Measurements from ENCODE around the gene PADI3. TPM values are rescaled to one million over a fixed set of nuclear protein-coding genes. Genes with fewer than 3 reads are reported as not detected.

Gene PADI3
- total RNA-seq, 4 donors from 2014 or later = not detected

- TF ChIP-seq CTCF (IDR thresholded peaks at IDR 0.05; ENCODE audit: low read depth) = no peak
Observed at GRCh38 chr1:17306921-17307320, 58.0 kb downstream of the PADI3 start.

- TF ChIP-seq CTCF (IDR thresholded peaks at IDR 0.05; ENCODE audit: low read depth) = no peak
Observed at GRCh38 chr1:17307329-17307728, 58.4 kb downstream of the PADI3 start.

GRCh38 chr1:17307946-17308345 lies 59.0 kb downstream of the PADI3 start, which contains the start of gene PADI4:
Gene PADI4 (plus strand): TSS chr1:17308197. CDS start chr1:17308223, 26 bp downstream.
- no peak for TF ChIP-seq CTCF (IDR thresholded peaks at IDR 0.05; ENCODE audit: low read depth)

- TF ChIP-seq CTCF (IDR thresholded peaks at IDR 0.05; ENCODE audit: low read depth) = no peak
Observed at GRCh38 chr1:17308593-17308992, 59.7 kb downstream of the PADI3 start.

- TF ChIP-seq CTCF (IDR thresholded peaks at IDR 0.05; ENCODE audit: low read depth) = no peak
Observed at GRCh38 chr1:17309426-17310067, 60.6 kb downstream of the PADI3 start.

- TF ChIP-seq CTCF (IDR thresholded peaks at IDR 0.05; ENCODE audit: low read depth) = no peak
Observed at GRCh38 chr1:17310068-17310640, 61.3 kb downstream of the PADI3 start.

GRCh38 chr1:17313530-17314309 lies 64.8 kb downstream of the PADI3 start:
- no peak for TF ChIP-seq CTCF (IDR thresholded peaks at IDR 0.05; ENCODE audit: low read depth)
